22Rv1 (cell line): ENCODE results near the gene RUSF1.

Experiments used
- CTCF ChIP-seq: fragments of 450-650 bp; IDR thresholded peaks from 2 replicates; pipeline ENCODE4 v1.5.1; 2017; ENCODE audit warnings: mild to moderate bottlenecking
- ZFX ChIP-seq: fragments of 450-650 bp; IDR thresholded peaks from 2 replicates; pipeline ENCODE4 v1.6.1; 2017; ENCODE audit warnings: antibody characterized with exemption, borderline replicate concordance

- no peak for TF ChIP-seq CTCF
- TF ChIP-seq ZFX: no peak
These were observed 33.1 kb downstream of the RUSF1 start for GRCh38 chr16:31474773-31475738.
